Transverse colon (tissue), 4 donors: ENCODE measurements around the gene GTF2H4.

Experiments
- POLR2A ChIP-seq: fragments of 450-650 bp; IDR thresholded peaks from one replicate; pipeline ENCODE4 v1.6.1; 2016; ENCODE audit warnings: antibody characterized with exemption, mild to moderate bottlenecking, moderate library complexity
- POLR2AphosphoS5 ChIP-seq, 3 donors: sonication (generic); formaldehyde crosslinking; IDR thresholded peaks; one replicate each; pipeline ENCODE4 v1.6.1; 2016; ENCODE audit warnings: antibody characterized with exemption in 3 of 3
- TF ChIP-seq, protein P1 (sequence below), 5 experiments: fragments of 200-600 bp in 3 of 5; fragments of 450-650 bp in 2 of 5; sonication (generic) in 3 of 5; IDR thresholded peaks; 1 replicate in 2 of 5; 2 replicates in 3 of 5; pipeline ENCODE4 v1.5.1; 2016 to 2017; ENCODE audit warnings: antibody characterized with exemption in 5 of 5, inconsistent platforms in 3 of 5, mild to moderate bottlenecking in 2 of 5, moderate library complexity in 1 of 5

DNA sequence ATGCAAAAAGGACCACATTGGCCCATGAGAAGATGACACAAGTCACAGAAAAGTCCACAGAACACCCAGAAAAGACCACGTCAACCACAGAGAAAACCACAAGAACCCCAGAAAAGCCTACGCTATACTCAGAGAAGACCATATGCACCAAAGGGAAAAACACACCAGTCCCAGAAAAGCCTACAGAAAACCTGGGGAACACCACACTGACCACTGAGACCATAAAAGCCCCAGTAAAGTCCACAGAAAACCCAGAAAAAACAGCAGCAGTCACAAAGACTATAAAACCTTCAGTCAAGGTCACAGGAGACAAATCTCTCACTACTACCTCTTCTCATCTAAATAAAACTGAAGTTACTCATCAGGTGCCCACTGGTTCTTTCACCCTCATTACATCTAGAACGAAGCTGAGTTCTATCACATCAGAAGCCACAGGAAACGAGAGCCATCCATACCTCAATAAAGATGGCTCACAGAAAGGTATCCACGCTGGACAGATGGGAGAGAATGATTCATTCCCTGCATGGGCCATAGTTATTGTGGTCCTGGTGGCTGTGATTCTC lies 44.0 kb downstream of the GTF2H4 start:
- TF ChIP-seq, protein P1, sequence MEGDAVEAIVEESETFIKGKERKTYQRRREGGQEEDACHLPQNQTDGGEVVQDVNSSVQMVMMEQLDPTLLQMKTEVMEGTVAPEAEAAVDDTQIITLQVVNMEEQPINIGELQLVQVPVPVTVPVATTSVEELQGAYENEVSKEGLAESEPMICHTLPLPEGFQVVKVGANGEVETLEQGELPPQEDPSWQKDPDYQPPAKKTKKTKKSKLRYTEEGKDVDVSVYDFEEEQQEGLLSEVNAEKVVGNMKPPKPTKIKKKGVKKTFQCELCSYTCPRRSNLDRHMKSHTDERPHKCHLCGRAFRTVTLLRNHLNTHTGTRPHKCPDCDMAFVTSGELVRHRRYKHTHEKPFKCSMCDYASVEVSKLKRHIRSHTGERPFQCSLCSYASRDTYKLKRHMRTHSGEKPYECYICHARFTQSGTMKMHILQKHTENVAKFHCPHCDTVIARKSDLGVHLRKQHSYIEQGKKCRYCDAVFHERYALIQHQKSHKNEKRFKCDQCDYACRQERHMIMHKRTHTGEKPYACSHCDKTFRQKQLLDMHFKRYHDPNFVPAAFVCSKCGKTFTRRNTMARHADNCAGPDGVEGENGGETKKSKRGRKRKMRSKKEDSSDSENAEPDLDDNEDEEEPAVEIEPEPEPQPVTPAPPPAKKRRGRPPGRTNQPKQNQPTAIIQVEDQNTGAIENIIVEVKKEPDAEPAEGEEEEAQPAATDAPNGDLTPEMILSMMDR (IDR thresholded peaks at IDR 0.05): no peak
- TF ChIP-seq POLR2A (no peak), POLR2AphosphoS5 (IDR thresholded peaks at IDR 0.05) (no peak)
